ENCODE results near the gene MPP4.

Gene MPP4

GRCh38 chr2:201698588-201699226 is at the start of gene MPP4:
Gene MPP4, minus strand, starts transcription at chr2:201698644. Its CDS starts 4,690 bp downstream, at chr2:201693954.
- H3K36me3 Mint-ChIP-seq (ENCODE audit: low read depth), result peaks cover 31% of the 10 kb centered on the region
- no peaks in the 10 kb centered on the region for H3K27me3 Mint-ChIP-seq
- no peak for DNase-seq
- peaks cover 7% of the 10 kb centered on the region for H3K4me1 Mint-ChIP-seq (ENCODE audit: low read depth)
- H3K4me3 Mint-ChIP-seq, result no peak within 1 kb of the TSS
- no peak within 1 kb of the TSS for H3K27ac Mint-ChIP-seq
- H3K9me3 Mint-ChIP-seq, result no peaks in the 10 kb centered on the region

- Mint-ChIP-seq H3K27me3 (no peaks in the 10 kb centered on the region), H3K4me1 (ENCODE audit: low read depth) (no peaks in the 10 kb centered on the region), H3K36me3 (ENCODE audit: low read depth) (peaks cover 52% of the 10 kb centered on the region), H3K27ac (no peak overlapping the region), H3K4me3 (no peak overlapping the region), H3K9me3 (no peaks in the 10 kb centered on the region)
- DNase-seq, result no peak
These were observed 48.1 kb upstream of the MPP4 start for GRCh38 chr2:201746551-201746950.

- no peak overlapping the region for H3K4me3 Mint-ChIP-seq
- H3K27me3 Mint-ChIP-seq, result no peaks in the 10 kb centered on the region
- H3K36me3 Mint-ChIP-seq (ENCODE audit: low read depth), result peaks cover 56% of the 10 kb centered on the region
- H3K4me1 Mint-ChIP-seq (ENCODE audit: low read depth), result peaks cover 17% of the 10 kb centered on the region
- DNase-seq, result no peak
- peaks cover 4% of the 10 kb centered on the region for H3K9me3 Mint-ChIP-seq
- H3K27ac Mint-ChIP-seq, result no peak overlapping the region
These were observed 37.0 kb upstream of the MPP4 start for GRCh38 chr2:201735486-201735885.

GRCh38 chr2:201734111-201734510 is 35.7 kb upstream of the MPP4 start:
- peaks cover 54% of the 10 kb centered on the region for H3K36me3 Mint-ChIP-seq (ENCODE audit: low read depth)
- H3K27ac Mint-ChIP-seq, result no peak overlapping the region
- no peaks in the 10 kb centered on the region for H3K27me3 Mint-ChIP-seq
- H3K4me3 Mint-ChIP-seq, result no peak overlapping the region
- DNase-seq, result no peak
- peaks cover 4% of the 10 kb centered on the region for H3K9me3 Mint-ChIP-seq
- H3K4me1 Mint-ChIP-seq (ENCODE audit: low read depth), result peaks cover 18% of the 10 kb centered on the region

GRCh38 chr2:201733544-201733943 is 35.1 kb upstream of the MPP4 start:
- Mint-ChIP-seq H3K36me3 (ENCODE audit: low read depth) (peaks cover 56% of the 10 kb centered on the region), H3K27ac (no peak overlapping the region), H3K27me3 (no peaks in the 10 kb centered on the region), H3K4me3 (no peak overlapping the region), H3K9me3 (peaks cover 4% of the 10 kb centered on the region), H3K4me1 (ENCODE audit: low read depth) (peaks cover 18% of the 10 kb centered on the region)
- DNase-seq, result no peak

GRCh38 chr2:201730651-201731285 is 32.3 kb upstream of the MPP4 start:
- peak overlapping the region; percentile 59 for H3K27ac Mint-ChIP-seq
- H3K4me1 Mint-ChIP-seq (ENCODE audit: low read depth), result peaks cover 18% of the 10 kb centered on the region
- no peak overlapping the region for H3K4me3 Mint-ChIP-seq
- H3K9me3 Mint-ChIP-seq, result no peaks in the 10 kb centered on the region
- no peak for DNase-seq
- H3K36me3 Mint-ChIP-seq (ENCODE audit: low read depth), result peaks cover 55% of the 10 kb centered on the region
- no peaks in the 10 kb centered on the region for H3K27me3 Mint-ChIP-seq

GRCh38 chr2:201715459-201715858 is 17.0 kb upstream of the MPP4 start:
- Mint-ChIP-seq H3K27me3 (no peaks in the 10 kb centered on the region), H3K27ac (no peak overlapping the region), H3K9me3 (peaks cover 7% of the 10 kb centered on the region), H3K4me1 (ENCODE audit: low read depth) (no peaks in the 10 kb centered on the region), H3K4me3 (no peak overlapping the region), H3K36me3 (ENCODE audit: low read depth) (peaks cover 65% of the 10 kb centered on the region)
- no peak for DNase-seq

GRCh38 chr2:201712726-201713125 is 14.3 kb upstream of the MPP4 start:
- H3K4me1 Mint-ChIP-seq (ENCODE audit: low read depth), result peaks cover under 1% of the 10 kb centered on the region
- H3K9me3 Mint-ChIP-seq, result no peaks in the 10 kb centered on the region
- no peak overlapping the region for H3K4me3 Mint-ChIP-seq
- peaks cover 61% of the 10 kb centered on the region for H3K36me3 Mint-ChIP-seq (ENCODE audit: low read depth)
- H3K27ac Mint-ChIP-seq, result no peak overlapping the region
- H3K27me3 Mint-ChIP-seq, result no peaks in the 10 kb centered on the region
- no peak for DNase-seq

- Mint-ChIP-seq H3K36me3 (ENCODE audit: low read depth) (peaks cover 59% of the 10 kb centered on the region), H3K4me1 (ENCODE audit: low read depth) (peaks cover 8% of the 10 kb centered on the region), H3K9me3 (no peaks in the 10 kb centered on the region), H3K27ac (no peak overlapping the region), H3K4me3 (no peak overlapping the region), H3K27me3 (no peaks in the 10 kb centered on the region)
- no peak for DNase-seq
These were observed 11.3 kb upstream of the MPP4 start for GRCh38 chr2:201709747-201710146.

GRCh38 chr2:201709049-201709448 is 10.6 kb upstream of the MPP4 start:
- H3K27ac Mint-ChIP-seq, result no peak overlapping the region
- no peaks in the 10 kb centered on the region for H3K27me3 Mint-ChIP-seq
- no peak overlapping the region for H3K4me3 Mint-ChIP-seq
- H3K4me1 Mint-ChIP-seq (ENCODE audit: low read depth), result peaks cover 8% of the 10 kb centered on the region
- peaks cover 59% of the 10 kb centered on the region for H3K36me3 Mint-ChIP-seq (ENCODE audit: low read depth)
- H3K9me3 Mint-ChIP-seq, result no peaks in the 10 kb centered on the region
- DNase-seq, result no peak

GRCh38 chr2:201707753-201708152 is 9.3 kb upstream of the MPP4 start:
- Mint-ChIP-seq H3K9me3 (no peaks in the 10 kb centered on the region), H3K4me1 (ENCODE audit: low read depth) (peaks cover 8% of the 10 kb centered on the region), H3K36me3 (ENCODE audit: low read depth) (peaks cover 62% of the 10 kb centered on the region), H3K4me3 (no peak overlapping the region), H3K27me3 (no peaks in the 10 kb centered on the region), H3K27ac (no peak overlapping the region)
- no peak for DNase-seq

- DNase-seq, result no peak
- H3K9me3 Mint-ChIP-seq, result no peaks in the 10 kb centered on the region
- no peak overlapping the region for H3K4me3 Mint-ChIP-seq
- H3K27me3 Mint-ChIP-seq, result no peaks in the 10 kb centered on the region
- no peak overlapping the region for H3K27ac Mint-ChIP-seq
- peaks cover 8% of the 10 kb centered on the region for H3K4me1 Mint-ChIP-seq (ENCODE audit: low read depth)
- H3K36me3 Mint-ChIP-seq (ENCODE audit: low read depth), result peaks cover 65% of the 10 kb centered on the region
These were observed 8.7 kb upstream of the MPP4 start for GRCh38 chr2:201707142-201707541.

- peaks cover 8% of the 10 kb centered on the region for H3K4me1 Mint-ChIP-seq (ENCODE audit: low read depth)
- peaks cover 68% of the 10 kb centered on the region for H3K36me3 Mint-ChIP-seq (ENCODE audit: low read depth)
- H3K27me3 Mint-ChIP-seq, result no peaks in the 10 kb centered on the region
- no peak for DNase-seq
- H3K4me3 Mint-ChIP-seq, result no peak overlapping the region
- no peak overlapping the region for H3K27ac Mint-ChIP-seq
- H3K9me3 Mint-ChIP-seq, result no peaks in the 10 kb centered on the region
These were observed 6.1 kb upstream of the MPP4 start for GRCh38 chr2:201704536-201704935.

GRCh38 chr2:201701646-201702045 is 3.2 kb upstream of the MPP4 start:
- Mint-ChIP-seq H3K27me3 (no peaks in the 10 kb centered on the region), H3K4me3 (no peak overlapping the region), H3K4me1 (ENCODE audit: low read depth) (peaks cover 7% of the 10 kb centered on the region), H3K27ac (no peak overlapping the region), H3K9me3 (no peaks in the 10 kb centered on the region), H3K36me3 (ENCODE audit: low read depth) (peaks cover 50% of the 10 kb centered on the region)
- no peak for DNase-seq

- Mint-ChIP-seq H3K9me3 (no peaks in the 10 kb centered on the region), H3K4me3 (no peak overlapping the region), H3K27ac (no peak overlapping the region), H3K27me3 (no peaks in the 10 kb centered on the region), H3K4me1 (ENCODE audit: low read depth) (peaks cover 7% of the 10 kb centered on the region), H3K36me3 (ENCODE audit: low read depth) (peaks cover 36% of the 10 kb centered on the region)
- DNase-seq, result no peak
These were observed 972 bp upstream of the MPP4 start for GRCh38 chr2:201699416-201699815.
